Panc1 (cell line): ENCODE results near the gene NAGPA.

Source experiments
- CTCF ChIP-seq: fragments of 450-650 bp; IDR thresholded peaks from 2 replicates; pipeline ENCODE4 v1.5.1; 2017; ENCODE audit warnings: mild to moderate bottlenecking
- POLR2AphosphoS5 ChIP-seq: IDR thresholded peaks from 2 replicates; pipeline ENCODE4 v1.6.1; 2012; ENCODE audit warnings: mild to moderate bottlenecking, low read depth, low read length, moderate library complexity
- REST ChIP-seq, 2 experiments: IDR thresholded peaks; 2 replicates each; pipeline ENCODE4 v1.6.1; 2011 to 2012; ENCODE audit warnings: low read depth in 2 of 2, control low read depth in 1 of 2, low read length in 1 of 2, mild to moderate bottlenecking in 1 of 2, moderate library complexity in 1 of 2; ENCODE audit not compliant: insufficient read depth in 1 of 2
- TCF7L2 ChIP-seq: IDR thresholded peaks from 2 replicates; pipeline ENCODE4 v1.6.1; 2011; ENCODE audit warnings: mild to moderate bottlenecking, low read depth, low read length, inconsistent platforms

DNA sequence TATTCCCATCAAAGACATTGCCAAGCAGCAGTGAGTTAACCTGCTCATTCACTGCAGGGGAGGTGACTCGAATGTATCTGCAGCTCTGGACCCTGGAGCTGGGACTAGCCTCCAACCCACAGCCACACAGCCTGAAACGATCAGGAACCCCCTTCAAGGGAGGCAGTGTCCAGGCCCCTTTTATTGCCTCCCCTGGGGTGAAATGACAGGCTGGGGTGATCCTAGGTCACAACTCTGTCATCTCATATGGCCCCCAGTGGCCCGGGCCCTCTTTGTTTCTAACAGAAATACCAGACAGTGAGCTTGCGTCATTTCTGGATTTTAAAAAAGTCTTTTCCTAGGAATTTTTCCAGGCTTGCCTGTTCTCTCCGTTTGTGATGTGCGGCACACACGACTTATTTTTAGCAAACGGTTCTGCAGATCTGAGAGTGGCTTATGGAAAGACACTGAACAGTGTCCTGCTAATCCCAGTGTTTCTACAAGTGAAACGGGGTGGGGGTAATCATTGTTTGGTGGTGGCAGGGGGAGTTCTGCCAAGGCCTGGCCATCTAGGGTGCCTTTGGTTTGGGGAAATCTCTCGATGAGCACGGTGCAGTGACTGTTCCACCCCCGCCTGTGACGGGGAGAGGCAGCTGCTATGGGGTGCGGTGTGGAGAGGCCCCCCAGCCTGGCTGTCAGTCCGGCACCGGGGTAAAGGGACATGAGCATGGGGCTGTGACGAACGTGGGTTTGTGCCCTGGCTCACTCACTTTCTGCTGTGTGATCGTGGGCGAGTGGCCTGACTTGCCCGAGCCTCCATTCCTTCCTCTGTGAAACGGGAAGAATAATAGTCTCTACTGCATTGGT, 27.2 kb downstream of the NAGPA start:
- TF ChIP-seq REST (IDR thresholded peaks at IDR 0.05; ENCODE audit: insufficient read depth in 1 of 2, low read depth in 2 of 2, low read length in 1 of 2): no peak
- no peak for TF ChIP-seq CTCF
- TF ChIP-seq POLR2AphosphoS5: no peak
- no peak for TF ChIP-seq TCF7L2
